Testis (tissue), 2 donors: Measurements from ENCODE around the gene TP53I11.

Experiments
- CTCF ChIP-seq, 3 experiments: fragments of 450-650 bp in 2 of 3; fragments of 200-600 bp in 1 of 3; sonication (generic) in 1 of 3; IDR thresholded peaks; one replicate each; pipeline ENCODE4 v1.5.1; 2016 to 2019; ENCODE audit warnings: antibody characterized with exemption in 3 of 3, mild to moderate bottlenecking in 2 of 3, moderate library complexity in 1 of 3
- POLR2A ChIP-seq: fragments of 450-650 bp; IDR thresholded peaks from one replicate; pipeline ENCODE4 v1.6.1; 2017; ENCODE audit warnings: antibody characterized with exemption, mild to moderate bottlenecking, moderate library complexity

- TF ChIP-seq POLR2A (no peak), CTCF (IDR thresholded peaks at IDR 0.05) (no peak)
Observed at GRCh38 chr11:44993971-44994704, 43.5 kb upstream of the TP53I11 start.
